ENCODE data around the gene TECTA.

Gene TECTA

GRCh38 chr11:121081321-121081720 is 19.7 kb upstream of the TECTA start:
- no peak for TF ChIP-seq CTCF (conservative IDR thresholded peaks at IDR 0.05)
- no peak overlapping the region for H3K27ac ChIP-seq

DNA sequence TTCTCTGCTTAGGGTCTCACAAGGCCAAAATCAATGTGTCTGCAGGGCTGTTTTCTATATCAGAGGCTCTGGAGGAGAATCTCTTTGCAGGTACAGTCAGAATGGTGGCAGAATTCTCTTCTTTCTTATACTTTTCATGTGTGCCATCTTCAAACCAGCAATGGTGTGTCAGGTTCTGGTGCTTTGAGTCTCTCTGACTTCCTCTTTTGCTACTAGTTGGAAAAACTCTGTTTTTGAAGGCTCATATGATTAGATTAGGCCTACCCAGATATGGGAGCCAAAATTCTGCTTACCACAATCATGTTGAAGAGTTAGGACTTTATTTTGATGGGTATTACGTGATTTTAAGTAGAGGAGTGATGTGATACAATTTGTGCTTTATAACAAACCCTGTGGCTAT is 18.8 kb upstream of the TECTA start:
- TF ChIP-seq CTCF (conservative IDR thresholded peaks at IDR 0.05) = no peak
- no peak overlapping the region for H3K27ac ChIP-seq

- no peak overlapping the region for H3K27ac ChIP-seq
- no peak for TF ChIP-seq CTCF (conservative IDR thresholded peaks at IDR 0.05)
These were observed 18.4 kb upstream of the TECTA start for GRCh38 chr11:121082670-121083069.

GRCh38 chr11:121086866-121087265 is 14.2 kb upstream of the TECTA start:
- no peak for TF ChIP-seq CTCF (conservative IDR thresholded peaks at IDR 0.05)

DNA sequence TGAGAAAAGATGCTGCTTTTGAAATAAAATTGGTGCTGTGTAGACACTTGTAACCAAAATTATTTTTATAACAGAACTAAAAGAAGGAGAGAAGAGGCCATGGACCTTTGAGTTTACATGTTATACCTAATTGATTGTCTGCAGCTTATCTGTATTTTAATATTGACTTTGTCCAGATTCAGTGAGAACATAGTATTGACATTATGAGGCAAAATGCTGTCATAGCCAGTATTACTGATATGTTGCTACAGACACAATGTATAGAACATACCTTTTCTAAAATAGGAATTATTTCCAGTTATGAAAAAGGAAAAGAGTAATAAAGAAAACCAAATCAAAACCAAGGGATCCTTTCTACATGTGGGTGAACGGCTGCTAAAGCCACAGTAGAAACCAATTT is 11.5 kb upstream of the TECTA start:
- H3K27ac ChIP-seq = no peak overlapping the region
- no peak for TF ChIP-seq CTCF (conservative IDR thresholded peaks at IDR 0.05)

More at GRCh38 chr11:121086866-121087265, 14.2 kb upstream of the TECTA start:
- no peak overlapping the region for H3K27ac ChIP-seq

GRCh38 chr11:121090145-121090721 is 10.8 kb upstream of the TECTA start:
- TF ChIP-seq CTCF (conservative IDR thresholded peaks at IDR 0.05) = no peak
- H3K27ac ChIP-seq = no peak overlapping the region

GRCh38 chr11:121091492-121092152 is 9.4 kb upstream of the TECTA start:
- no peak for TF ChIP-seq CTCF (conservative IDR thresholded peaks at IDR 0.05)
- no peak overlapping the region for H3K27ac ChIP-seq
